GM21825 (cell line): ENCODE data around the gene ST7.
"Not testable (repeated sequence)": the region's sequence is repeated elsewhere in the genome, so short reads cannot be mapped to it uniquely, and the experiment has no call there.

ENCODE experiments used
- ATAC-seq: cut with Tn5 transposase; IDR thresholded peaks from one replicate; pipeline ENCODE4 v1.9.1; 2021; ENCODE audit warnings: mild to moderate bottlenecking, moderate library complexity; ENCODE audit not compliant: unreplicated experiment

ST7 gene

DNA sequence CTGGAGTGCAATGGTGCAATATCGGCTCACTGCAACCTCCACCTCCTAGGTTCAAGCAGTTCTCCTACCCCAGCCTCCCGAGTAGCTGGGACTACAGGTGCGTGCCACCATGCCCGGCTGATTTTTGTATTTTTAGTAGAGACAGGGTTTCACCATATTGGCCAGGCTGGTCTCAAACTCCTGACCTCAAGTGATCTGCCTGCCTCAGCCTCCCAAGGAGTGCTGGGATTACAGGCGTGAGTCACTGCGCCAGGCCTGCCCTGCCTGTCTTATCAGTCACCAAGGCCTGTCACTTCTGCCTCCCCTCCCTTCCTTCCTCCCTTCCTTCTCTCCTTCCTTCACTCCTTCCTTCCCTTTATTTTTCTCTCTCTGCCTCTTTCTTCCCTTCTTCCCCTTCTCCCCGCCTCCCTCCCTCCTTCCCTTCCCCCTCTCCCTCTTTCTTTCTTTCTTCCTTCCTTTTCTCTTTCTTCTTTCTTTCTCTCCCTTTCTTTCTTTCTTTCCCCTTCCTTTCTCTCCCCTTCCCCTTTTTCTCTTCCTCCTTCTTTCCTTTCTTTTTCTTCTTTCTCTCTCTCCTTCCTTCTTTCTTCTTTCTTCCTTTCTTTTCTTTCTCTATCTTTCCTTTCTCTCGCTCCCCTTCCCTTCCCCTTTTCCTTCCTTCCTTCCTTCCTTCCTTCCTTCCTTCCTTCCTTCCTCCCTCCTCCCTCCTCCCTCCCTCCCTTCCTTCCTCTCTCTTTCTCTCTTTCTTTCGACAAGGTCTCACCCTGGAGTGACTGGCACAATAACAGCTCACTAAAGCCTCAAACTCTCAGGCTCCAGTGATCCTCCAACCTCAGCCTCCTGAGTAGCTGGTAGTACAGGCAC lies 3.1 kb upstream of the ST7 start:
- no peak for ATAC-seq

- no peak for ATAC-seq
Observed at GRCh38 chr7:116950889-116951351, 2.4 kb upstream of the ST7 start.

GRCh38 chr7:116951366-116952292 lies 1.7 kb upstream of the ST7 start:
- no peak for ATAC-seq

DNA sequence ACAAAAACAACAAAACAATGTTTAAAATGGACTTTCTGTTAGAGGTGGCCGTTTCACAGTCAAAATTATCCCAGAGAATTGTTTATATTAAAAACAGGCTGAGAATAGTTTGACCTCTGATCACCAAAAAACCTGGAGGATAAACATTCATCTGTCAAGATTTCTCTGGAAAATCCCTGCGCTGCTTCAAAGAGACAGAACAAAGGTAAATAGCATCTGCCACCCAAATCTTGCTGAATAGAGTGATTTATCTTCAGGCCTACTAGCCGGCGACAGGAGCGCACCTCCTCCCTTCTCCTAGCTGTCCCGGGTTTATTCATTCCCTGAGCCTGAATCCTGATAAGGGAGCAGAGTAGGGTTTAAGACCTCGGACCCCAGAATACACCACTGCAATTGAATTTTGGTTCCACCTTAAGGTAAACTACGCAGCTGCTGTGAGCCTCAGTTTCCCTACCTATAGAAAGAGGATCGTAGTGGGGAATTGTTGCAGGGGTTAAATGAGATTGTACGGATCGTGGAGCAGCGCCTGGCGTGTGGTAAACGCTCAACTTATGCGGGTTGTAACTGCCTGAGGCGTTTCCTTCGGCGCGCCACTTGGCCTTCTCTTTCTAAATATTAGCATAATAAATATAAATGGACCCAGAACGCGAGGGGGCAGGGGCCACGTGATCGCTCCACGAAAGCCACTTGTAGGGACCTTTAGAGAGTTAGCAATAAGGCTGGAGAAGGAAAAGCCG lies 498 bp upstream of the ST7 start:
- no peak for ATAC-seq

DNA sequence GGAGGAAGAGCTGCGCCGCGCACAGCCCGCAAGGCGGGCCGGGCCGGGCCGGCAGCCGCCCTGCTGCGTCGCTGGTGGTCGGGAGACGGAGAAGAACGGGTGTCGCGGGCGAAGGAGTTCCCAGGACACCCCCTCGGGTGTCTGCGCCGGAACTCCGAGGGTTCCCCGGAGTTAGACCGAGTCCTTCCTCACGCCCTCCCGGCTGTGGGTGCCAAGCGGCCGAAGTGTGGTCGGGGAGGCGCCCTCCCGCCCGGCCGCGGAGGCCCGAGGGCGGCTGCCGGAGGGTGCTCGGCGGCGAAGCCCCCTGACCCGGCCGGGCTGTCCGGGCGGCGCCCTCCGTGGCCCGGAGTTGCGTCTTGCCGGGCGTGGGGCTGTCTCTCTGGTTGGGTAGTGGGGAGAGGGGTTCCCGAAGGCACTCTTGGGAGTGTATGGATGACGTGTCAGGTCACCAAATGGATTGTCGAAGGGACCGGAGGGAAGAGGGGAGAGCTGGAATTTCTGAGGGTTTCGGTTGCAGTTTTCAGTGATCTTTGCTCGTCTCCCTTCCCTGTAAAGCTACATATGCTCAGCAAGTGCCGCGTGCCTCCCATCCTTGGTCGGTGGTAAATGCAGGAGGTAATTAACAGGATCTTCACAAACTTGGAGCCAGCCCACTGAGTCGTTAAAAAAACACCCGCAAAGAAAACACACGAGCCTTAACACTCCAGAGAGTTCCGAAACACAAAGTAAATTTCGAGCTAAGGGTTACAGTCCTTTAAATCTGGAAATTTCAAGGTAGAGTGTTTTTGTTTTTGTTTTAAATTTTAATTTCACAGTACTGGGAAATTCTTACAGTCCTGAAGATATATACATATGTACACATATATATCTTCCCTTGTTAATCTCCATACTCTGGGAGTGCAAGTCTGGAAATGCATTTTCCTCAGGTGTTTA lies 871 bp downstream of the ST7 start:
- ATAC-seq = peak; percentile 16

GRCh38 chr7:116955340-116955739 lies 2.0 kb downstream of the ST7 start:
- ATAC-seq = no peak

GRCh38 chr7:116955801-116956476 lies 2.6 kb downstream of the ST7 start:
- ATAC-seq = peak; percentile 75

- no peak for ATAC-seq
Observed at GRCh38 chr7:116956477-116956804, 3.1 kb downstream of the ST7 start.

- ATAC-seq = peak; percentile 31
Observed at GRCh38 chr7:116957874-116958273, 4.6 kb downstream of the ST7 start.

- ATAC-seq = not testable (repeated sequence)
Observed at GRCh38 chr7:116961966-116962673, 8.8 kb downstream of the ST7 start.

DNA sequence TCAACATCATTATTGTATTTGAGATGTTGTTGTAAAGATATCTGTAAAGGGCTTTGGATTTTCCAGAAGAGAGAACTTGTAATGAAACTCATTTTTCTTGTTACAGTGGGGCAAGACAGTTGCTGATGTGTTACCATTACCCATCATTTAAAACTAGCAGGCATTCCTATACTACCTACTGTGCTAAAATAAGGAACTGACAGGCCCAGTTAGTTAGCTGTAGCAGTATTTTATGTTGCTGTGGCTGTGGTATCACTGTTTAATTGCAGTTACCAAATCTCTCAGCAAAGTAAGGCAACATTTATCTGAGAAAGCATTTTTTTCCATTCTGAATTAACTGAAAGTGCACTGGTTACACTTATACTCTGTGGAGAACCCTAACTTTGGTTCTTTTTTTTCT lies 9.9 kb downstream of the ST7 start:
- no peak for ATAC-seq

DNA sequence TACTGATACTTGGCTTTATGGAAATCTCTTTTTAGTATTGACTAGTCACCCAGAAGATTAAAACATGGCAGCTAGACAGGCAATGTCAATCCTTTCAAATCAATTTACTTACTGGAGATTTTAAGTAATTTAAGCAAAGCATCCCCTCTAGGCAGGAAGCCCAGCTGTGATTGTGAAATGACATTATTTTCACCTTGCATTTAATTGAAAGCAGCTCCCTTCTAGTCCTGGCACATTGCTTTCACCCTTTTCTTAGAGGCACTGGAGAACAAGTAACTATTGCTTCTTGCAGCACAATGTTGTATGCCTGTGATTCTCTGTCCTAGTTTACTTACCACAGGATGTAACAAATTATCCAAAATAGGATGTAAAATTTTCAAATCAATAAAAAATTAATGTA lies 13.3 kb downstream of the ST7 start:
- no peak for ATAC-seq

DNA sequence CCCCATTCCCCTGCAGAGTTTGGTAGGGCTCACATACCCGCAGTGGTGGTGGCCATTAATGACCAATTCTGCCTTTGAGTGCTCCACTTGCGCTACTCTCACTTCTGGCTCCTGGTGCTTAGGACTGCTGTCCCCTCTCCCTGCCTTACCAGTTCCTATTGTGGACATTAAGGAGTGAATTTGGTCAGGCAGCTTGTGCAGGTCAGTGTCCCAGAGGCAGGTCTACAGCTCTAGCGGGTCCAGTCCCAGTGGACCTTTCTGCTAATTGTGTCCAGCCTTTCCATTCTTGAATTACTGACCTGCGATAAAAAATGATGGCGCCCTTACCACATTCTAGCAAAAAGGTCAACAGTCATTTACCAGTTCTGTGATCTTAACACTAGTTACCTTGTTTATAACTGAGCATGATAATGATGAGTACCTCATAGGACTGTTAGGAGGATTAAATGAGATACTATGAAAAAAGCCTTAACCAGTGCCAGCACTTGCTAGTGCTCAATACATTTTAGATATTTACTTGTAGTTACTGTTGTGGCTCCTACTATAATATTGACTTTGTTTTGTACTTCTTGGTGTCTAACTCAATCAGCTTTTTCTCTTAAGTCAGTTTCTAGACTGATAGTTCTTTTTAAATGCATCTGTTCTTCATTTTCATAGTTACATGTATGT lies 14.1 kb downstream of the ST7 start:
- no peak for ATAC-seq

DNA sequence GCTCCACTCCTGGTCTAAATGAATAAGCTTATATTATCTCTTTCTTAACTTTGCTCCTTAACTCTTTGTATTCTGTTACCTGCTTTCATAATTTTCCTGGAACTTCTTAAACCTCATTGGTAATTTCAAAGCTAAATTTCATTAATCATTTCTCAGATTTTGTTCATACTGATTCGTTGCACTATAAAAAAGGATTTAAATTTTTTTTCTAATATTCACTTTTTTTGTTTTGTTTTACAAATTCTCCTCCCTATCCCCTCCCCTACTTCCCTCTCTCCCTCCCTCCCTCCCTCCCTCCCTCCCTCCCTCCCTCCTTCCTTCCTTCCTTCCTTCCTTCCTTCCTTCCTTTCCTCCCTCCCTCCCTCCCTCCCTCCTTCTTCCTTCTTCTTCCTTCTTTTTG lies 14.7 kb downstream of the ST7 start:
- ATAC-seq = no peak

- no peak for ATAC-seq
Observed at GRCh38 chr7:116968631-116969030, 15.3 kb downstream of the ST7 start.

DNA sequence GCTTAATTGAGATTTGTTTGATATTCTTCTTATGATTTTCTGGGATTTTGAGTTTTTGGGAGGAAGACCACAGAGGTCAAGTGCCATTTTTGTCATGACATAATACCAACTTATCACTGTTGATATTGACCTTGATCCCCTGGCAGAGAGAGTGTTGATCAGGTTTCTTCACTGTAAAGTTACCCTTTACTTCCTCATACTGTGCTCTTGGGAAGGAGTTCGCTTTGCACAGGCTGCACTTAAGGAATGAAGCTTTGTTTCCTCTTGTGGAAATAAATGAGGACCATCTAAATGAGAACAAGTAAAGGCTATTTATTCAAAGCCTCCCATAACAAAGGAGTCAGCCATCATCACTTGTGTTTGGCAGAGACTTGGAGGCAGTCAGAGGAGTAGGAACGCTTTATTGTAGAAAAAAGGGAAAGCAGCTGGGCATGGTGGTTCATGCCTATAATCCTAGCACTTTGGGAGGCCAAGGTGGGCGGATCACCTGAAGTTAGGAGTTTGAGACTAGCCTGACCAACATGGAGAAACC lies 16.1 kb downstream of the ST7 start:
- no peak for ATAC-seq

- ATAC-seq = no peak
Observed at GRCh38 chr7:116970238-116970910, 17.1 kb downstream of the ST7 start.

GRCh38 chr7:116971153-116971552 lies 17.9 kb downstream of the ST7 start:
- not testable (repeated sequence) for ATAC-seq
